H54 (cell line): Measurements from ENCODE around the gene PDE11A.

Experiments
- DNase-seq: peaks from one replicate; pipeline ENCODE4 v3.0.0; 2011; ENCODE audit warnings: low spot score, mixed read lengths; ENCODE audit not compliant: insufficient read length
- FAIRE-seq: peaks from 3 replicates; lab custom pipeline; 2011; peaks lifted over from hg19 to GRCh38; lab: Jason Lieb, UNC
- POLR2A ChIP-seq: IDR thresholded peaks from 2 replicates; pipeline ENCODE4 v1.6.1; 2011; ENCODE audit warnings: low read depth, mild to moderate bottlenecking, low read length

PDE11A gene

DNA sequence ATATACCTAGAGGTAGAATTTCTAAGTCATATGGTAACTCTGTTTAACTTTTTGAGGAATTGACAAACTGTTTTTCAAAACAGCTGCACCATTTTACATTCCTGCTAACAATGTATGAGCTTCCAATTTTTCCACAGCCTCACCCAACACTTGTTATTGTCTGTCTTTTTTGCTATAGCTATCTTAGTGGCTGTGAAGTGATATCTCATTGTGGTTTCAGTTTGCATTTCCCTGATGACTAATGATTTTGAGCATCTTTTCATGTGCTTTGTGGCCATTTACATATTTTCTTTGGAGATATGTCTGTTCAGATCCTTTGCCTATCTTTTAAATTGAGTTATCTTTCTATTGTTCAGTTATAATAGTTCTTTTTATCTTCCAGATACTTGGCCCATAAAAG, 406.2 kb downstream of the PDE11A start:
- no peak for FAIRE-seq

DNA sequence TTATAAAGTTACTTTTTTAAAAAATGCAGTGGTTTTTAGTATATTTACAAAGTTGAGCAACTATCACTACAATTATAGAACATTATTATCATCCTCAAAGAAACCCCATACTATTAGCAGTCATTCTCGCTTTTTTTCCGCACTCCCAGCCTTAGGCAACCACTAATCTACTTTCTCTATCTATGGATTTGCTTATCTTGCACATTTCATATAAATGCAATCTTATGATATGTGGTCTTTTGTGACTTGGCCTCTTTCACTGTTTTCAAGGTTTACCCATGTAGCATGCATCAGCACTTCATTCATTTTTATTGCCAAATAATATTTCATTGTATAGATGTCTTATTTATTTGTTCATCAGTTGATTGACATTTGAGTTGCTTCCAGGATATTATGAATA, 406.6 kb downstream of the PDE11A start:
- no peak for FAIRE-seq

More for the DNA sequence above, 406.2 kb downstream of the PDE11A start:
- no peak for DNase-seq
- no peak for TF ChIP-seq POLR2A

DNA sequence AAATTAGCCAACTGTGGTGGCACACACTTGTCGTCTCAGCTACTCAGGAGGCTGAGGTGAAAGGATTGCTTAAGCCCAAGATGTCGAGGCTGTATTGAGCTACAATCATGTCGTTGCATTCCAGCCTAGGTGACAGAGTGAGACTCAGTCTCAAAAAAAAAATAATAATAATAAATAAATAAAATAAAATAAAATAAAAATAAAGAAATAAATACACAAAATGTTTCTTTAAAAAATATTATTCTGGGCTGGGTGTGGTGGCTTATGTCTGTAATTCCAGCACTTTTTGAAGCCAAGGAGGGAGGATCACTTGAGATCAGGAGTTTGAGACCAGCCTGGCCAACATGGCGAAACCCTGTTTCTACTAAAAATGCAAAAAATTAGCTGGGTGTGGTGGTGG, 407.2 kb downstream of the PDE11A start:
- DNase-seq: no peak
- no peak for FAIRE-seq
- TF ChIP-seq POLR2A: no peak

More for the DNA sequence above, 406.6 kb downstream of the PDE11A start:
- no peak for DNase-seq
- TF ChIP-seq POLR2A: no peak

GRCh38 chr2:177662895-177663294, 409.7 kb downstream of the PDE11A start:
- no peak for DNase-seq
- no peak for TF ChIP-seq POLR2A
- no peak for FAIRE-seq

GRCh38 chr2:177660742-177661141, 411.8 kb downstream of the PDE11A start:
- DNase-seq (no peak), FAIRE-seq (no peak)
- no peak for TF ChIP-seq POLR2A

- TF ChIP-seq POLR2A: no peak
- FAIRE-seq: no peak
- no peak for DNase-seq
These were observed 414.3 kb downstream of the PDE11A start for GRCh38 chr2:177658309-177658708.

- FAIRE-seq: no peak
- DNase-seq: no peak
- no peak for TF ChIP-seq POLR2A
These were observed 420.7 kb downstream of the PDE11A start for GRCh38 chr2:177651833-177652232.

DNA sequence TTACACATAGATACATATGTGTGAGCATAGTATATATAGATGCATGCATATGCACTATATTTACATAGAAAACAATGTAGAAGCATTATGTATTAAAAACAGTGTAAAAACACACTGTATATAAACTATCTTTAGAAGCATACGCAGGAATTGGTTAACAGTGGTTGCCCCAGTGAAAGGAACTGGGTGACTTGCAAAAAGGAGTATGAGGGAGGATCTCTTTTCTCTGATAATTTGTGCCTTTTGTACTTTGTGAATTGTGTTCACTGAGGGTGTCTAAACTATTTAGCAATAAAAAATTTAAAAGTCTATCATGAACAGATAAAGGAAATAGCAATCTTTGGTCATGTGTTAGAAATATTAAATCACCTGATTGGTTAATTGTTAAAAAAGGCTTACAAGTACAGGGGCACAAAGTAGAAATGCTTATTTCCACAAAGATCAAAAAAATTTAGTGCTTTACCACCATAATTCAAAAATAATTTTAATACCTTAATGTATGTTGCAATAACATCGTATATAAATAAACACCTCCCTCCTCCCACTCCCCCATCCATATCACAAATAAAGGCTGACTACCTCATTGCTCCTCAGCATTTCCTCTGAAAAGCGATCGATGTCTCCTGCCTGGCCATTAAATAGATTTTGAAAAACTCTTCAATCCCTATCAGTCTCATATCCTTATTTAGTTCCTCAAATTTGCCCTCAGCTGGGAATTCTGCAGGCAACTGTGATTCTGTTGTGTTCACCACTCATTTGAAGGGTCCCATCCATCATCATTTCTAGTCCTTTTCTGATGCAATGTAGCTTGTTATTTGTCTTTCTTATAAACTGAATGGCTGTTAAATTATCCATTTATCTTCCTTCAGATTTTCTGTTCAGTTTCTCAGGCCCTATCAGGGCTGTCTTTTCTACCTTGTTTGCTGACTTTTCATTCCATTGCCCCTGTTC, 422.7 kb downstream of the PDE11A start:
- FAIRE-seq: no peak
- no peak for TF ChIP-seq POLR2A
- no peak for DNase-seq

- TF ChIP-seq POLR2A: no peak
- DNase-seq (no peak), FAIRE-seq (no peak)
These were observed 425.8 kb downstream of the PDE11A start for GRCh38 chr2:177646791-177647190.

GRCh38 chr2:177646241-177646640, 426.3 kb downstream of the PDE11A start:
- DNase-seq (no peak), FAIRE-seq (no peak)
- TF ChIP-seq POLR2A: no peak

- FAIRE-seq (no peak), DNase-seq (no peak)
- no peak for TF ChIP-seq POLR2A
These were observed 431.2 kb downstream of the PDE11A start for GRCh38 chr2:177641331-177641730.

DNA sequence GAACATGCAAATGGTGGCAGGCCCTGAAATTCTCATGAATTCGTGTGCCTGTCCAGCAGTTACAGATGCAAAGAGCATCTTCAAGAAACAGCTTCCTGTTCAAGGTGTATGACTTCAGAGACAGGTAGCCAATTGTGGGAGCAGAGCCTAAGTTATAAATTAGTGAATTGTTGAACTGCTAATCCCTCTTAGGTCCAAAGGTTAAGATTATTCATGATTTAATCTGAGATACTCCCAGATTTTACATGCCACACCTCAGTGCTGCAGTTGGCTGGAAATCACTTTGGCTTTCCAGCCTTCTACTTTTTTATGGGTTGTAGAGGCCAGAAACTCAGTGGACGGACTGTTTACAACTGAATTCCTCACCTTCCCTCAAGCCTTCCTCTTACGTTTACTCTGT, 432.2 kb downstream of the PDE11A start:
- TF ChIP-seq POLR2A: no peak
- no peak for DNase-seq
- FAIRE-seq: no peak

DNA sequence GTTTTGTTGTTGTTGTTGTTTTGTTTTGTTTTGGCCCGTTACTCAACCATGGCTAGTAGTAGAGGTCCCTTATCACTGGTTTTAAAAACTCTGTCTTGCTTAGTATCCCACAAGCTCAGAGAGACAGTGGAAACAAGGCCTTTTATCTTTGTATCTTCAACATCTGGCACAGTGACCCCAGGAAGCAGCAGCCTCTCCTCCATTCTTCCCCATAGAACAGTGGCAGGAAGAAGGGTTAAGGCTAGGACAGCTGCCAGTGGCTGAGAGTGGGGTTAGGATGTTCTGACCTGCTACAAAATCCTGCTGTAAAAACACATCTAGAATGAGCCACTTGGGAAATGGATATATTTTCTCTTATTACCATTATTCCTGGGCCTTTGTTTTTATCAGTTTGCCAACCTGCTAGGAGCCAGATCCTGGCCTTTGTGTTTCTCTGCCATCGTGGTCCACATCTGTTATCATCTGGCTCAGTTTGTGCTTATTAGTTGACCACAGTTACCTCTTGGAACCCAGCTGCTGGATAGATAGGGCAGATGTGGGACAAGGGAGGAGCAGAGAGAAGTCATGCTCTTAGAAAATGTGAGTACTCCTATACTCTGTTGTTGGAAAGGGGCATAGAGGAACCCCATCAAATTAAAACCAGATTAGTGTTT, 433.2 kb downstream of the PDE11A start:
- DNase-seq: no peak
- TF ChIP-seq POLR2A: no peak
- no peak for FAIRE-seq

GRCh38 chr2:177638507-177638906, 434.1 kb downstream of the PDE11A start:
- TF ChIP-seq POLR2A: no peak
- FAIRE-seq (no peak), DNase-seq (no peak)

- TF ChIP-seq POLR2A: no peak
- FAIRE-seq (no peak), DNase-seq (no peak)
These were observed 435.9 kb downstream of the PDE11A start for GRCh38 chr2:177636672-177637071.
